Lung (tissue), 12 donors: ENCODE data around the gene TDRD1. TPM values are rescaled to one million over a fixed set of nuclear protein-coding genes. Genes with fewer than 3 reads are reported as not detected.
"Not testable (repeated sequence)": the region's sequence is repeated elsewhere in the genome, so short reads cannot be mapped to it uniquely, and the experiment has no call there.

ENCODE experiments used
- ATAC-seq: fragments of 200-7000 bp; cut with Tn5 transposase; one replicate; pipeline ENCODE4 v1.9.1; 2020; ENCODE audit warnings: moderate number of reproducible peaks; ENCODE audit not compliant: insufficient read depth, low FRiP score
- DNase-seq, 3 donors: peaks; one replicate each; pipeline ENCODE4 v3.0.0-alpha.2; 2013 to 2017
- H3K27ac ChIP-seq, 2 donors: one replicate each; pipeline ENCODE4 v1.5.1; 2013; ENCODE audit warnings: mild to moderate bottlenecking in 2 of 2, moderate library complexity in 2 of 2, control low read depth in 1 of 2, inconsistent platforms in 1 of 2, low read depth in 1 of 2, low read length in 1 of 2
- H3K27me3 ChIP-seq, 3 donors: one replicate each; pipeline ENCODE4 v1.5.1; 2013; ENCODE audit warnings: low read length in 2 of 3; ENCODE audit not compliant: control insufficient read depth in 3 of 3, insufficient read depth in 3 of 3
- H3K36me3 ChIP-seq, 4 donors: one replicate each; pipeline ENCODE4 v1.5.1; 2013; ENCODE audit warnings: low read length in 4 of 4, mild to moderate bottlenecking in 1 of 4, moderate library complexity in 1 of 4; ENCODE audit not compliant: control insufficient read depth in 4 of 4, insufficient read depth in 4 of 4
- H3K4me1 ChIP-seq, 5 donors: one replicate each; pipeline ENCODE4 v1.5.1; 2013; ENCODE audit warnings: low read length in 5 of 5, mild to moderate bottlenecking in 2 of 5, moderate library complexity in 1 of 5; ENCODE audit not compliant: control insufficient read depth in 5 of 5, insufficient read depth in 5 of 5
- H3K4me3 ChIP-seq: one replicate; pipeline ENCODE4 v1.5.1; 2013; ENCODE audit warnings: mild to moderate bottlenecking, control low read depth, moderate library complexity
- H3K9ac ChIP-seq, 2 donors: one replicate each; pipeline ENCODE4 v1.5.1; 2013; ENCODE audit warnings: low read length in 2 of 2, control low read depth in 1 of 2; ENCODE audit not compliant: insufficient read depth in 1 of 2
- H3K9me3 ChIP-seq, 4 donors: one replicate each; pipeline ENCODE4 v1.5.1; 2013; ENCODE audit warnings: low read length in 3 of 4, mild to moderate bottlenecking in 1 of 4, moderate library complexity in 1 of 4; ENCODE audit not compliant: control insufficient read depth in 4 of 4, insufficient read depth in 3 of 4
- WGBS, 2 donors: extraction: QIAGEN DNeasy Blood & Tissue Kit; methylation state at CpG; one replicate each; pipeline ENCODE4 v1.1.7; 2013; 5-methylcytosine and 5-hydroxymethylcytosine counted together
- polyA plus RNA-seq, 2 donors: library from polyadenylated mRNA; stranded (reverse); fragments of 200-250 nt; gene quantifications; one replicate each; pipeline ENCODE4 v1.2.1, GENCODE V29; 2013
- total RNA-seq, 2 donors: library from RNA; depleted of rRNA in 1 of 2; stranded (reverse); fragments of >200 nt in 1 of 2; gene quantifications; one replicate each; pipeline ENCODE4 v1.2.1, GENCODE V29; 2014 to 2021
- TF ChIP-seq, protein P1 (sequence below): IDR thresholded peaks from 2 replicates; pipeline ENCODE4 v1.5.1; 2012; ENCODE audit warnings: mild to moderate bottlenecking; ENCODE audit errors: control extremely low read depth, extremely low read depth
- donor health status: control.
- donor health status: control.
- donor health status: Bipolar disorder and iron deficiency.
- donor health status: healthy.
- donor health status: DM: yes; HTN: yes; CAD: no.

TDRD1 gene
- total and polyA plus RNA-seq, 4 donors: 0.05 to 0.37 (median 0.25) TPM; not detected in 1

DNA sequence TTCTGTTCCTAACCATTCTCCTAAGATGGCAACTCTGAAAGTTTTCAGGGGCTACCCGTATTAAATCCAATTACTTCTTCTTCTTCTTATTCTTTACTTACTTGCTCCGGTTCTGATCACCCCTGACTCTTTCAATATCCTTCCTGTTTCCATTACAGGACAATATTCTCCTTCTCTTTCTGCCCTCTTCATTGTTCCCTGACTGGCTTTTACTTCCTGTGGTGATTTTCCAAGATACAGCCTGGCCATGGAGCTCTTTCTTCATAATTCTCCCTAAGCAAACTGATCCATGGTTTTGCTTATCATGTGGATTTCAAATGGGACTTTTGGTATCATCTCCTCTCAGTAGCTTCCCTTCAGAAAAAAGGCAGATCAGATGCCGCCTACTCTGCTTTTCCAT lies 40.6 kb upstream of the TDRD1 start:
- 65 to 80% methylated on average over 3 of the region's 3 CpGs for WGBS, 2 donors

DNA sequence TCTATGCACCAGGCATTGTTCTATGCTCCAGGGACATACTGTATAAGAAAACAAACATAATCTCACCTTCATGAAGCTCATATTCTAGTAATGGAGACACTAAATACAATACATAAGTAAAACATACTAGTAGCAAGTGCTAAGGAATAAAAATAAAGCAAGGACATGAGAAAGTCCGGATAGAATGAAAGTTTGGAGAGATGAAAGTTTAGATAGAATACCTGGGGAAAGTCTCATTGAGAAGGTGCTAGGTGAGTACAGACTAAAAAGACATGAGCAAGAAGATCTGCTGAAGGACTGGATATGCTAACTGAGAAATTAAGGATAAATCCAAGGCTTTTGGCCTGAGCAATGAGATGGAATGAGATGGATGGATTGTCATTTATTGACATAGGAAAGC lies 39.1 kb upstream of the TDRD1 start:
- DNase-seq (no peak), ATAC-seq (no peak)
- Histone ChIP-seq H3K4me1 (peaks cover 0 to 7% (median 0%) of the 10 kb centered on the region in 5 donors), H3K9me3 (no peaks in the 10 kb centered on the region), H3K4me3 (no peak overlapping the region), H3K27me3 (no peaks in the 10 kb centered on the region), H3K36me3 (peaks cover 6 to 34% (median 14%) of the 10 kb centered on the region in 4 donors), H3K9ac (no peak overlapping the region), H3K27ac (no peak overlapping the region)
- TF ChIP-seq, protein P1, sequence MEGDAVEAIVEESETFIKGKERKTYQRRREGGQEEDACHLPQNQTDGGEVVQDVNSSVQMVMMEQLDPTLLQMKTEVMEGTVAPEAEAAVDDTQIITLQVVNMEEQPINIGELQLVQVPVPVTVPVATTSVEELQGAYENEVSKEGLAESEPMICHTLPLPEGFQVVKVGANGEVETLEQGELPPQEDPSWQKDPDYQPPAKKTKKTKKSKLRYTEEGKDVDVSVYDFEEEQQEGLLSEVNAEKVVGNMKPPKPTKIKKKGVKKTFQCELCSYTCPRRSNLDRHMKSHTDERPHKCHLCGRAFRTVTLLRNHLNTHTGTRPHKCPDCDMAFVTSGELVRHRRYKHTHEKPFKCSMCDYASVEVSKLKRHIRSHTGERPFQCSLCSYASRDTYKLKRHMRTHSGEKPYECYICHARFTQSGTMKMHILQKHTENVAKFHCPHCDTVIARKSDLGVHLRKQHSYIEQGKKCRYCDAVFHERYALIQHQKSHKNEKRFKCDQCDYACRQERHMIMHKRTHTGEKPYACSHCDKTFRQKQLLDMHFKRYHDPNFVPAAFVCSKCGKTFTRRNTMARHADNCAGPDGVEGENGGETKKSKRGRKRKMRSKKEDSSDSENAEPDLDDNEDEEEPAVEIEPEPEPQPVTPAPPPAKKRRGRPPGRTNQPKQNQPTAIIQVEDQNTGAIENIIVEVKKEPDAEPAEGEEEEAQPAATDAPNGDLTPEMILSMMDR: no peak
- 97 to 100% methylated on average over 1 of the region's 1 CpG for WGBS, 2 donors

More for the DNA sequence above, 40.6 kb upstream of the TDRD1 start:
- no peak overlapping the region for H3K4me3 ChIP-seq
- TF ChIP-seq, protein P1: no peak
- no peak for DNase-seq
- H3K4me1 ChIP-seq: peaks cover 0 to 7% (median 0%) of the 10 kb centered on the region in 5 donors
- no peaks in the 10 kb centered on the region for H3K9me3 ChIP-seq
- no peak overlapping the region for H3K27ac ChIP-seq
- peaks cover 6 to 35% (median 16%) of the 10 kb centered on the region in 4 donors for H3K36me3 ChIP-seq
- no peak for ATAC-seq
- no peak overlapping the region for H3K9ac ChIP-seq
- H3K27me3 ChIP-seq: no peaks in the 10 kb centered on the region

DNA sequence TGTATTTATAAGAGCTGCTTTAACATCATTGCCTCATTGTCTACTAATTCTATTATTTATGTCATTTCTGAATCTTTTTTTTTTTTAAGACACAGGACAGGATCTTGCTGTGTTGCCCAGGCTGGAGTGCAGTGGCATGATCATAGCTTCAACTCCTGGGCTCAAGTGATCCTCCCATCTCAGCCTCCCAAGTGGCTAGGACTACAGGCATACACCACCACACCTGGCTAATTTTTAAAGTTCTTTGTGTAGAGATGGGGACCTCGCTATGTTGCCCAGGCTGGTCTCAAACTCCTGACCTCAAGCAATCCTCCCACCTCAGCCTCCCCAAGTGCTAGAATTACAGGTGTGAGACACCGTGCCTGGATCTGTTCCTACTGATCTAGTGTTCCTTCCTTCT lies 38.3 kb upstream of the TDRD1 start:
- not testable (repeated sequence) for H3K27ac ChIP-seq, H3K9ac ChIP-seq, H3K9me3 ChIP-seq, DNase-seq, ATAC-seq, H3K27me3 ChIP-seq, H3K4me1 ChIP-seq, H3K4me3 ChIP-seq
- WGBS, 2 donors: 92 to 94% methylated on average over 2 of the region's 2 CpGs
- peaks cover 6 to 31% (median 10%) of the 10 kb centered on the region in 4 donors for H3K36me3 ChIP-seq

DNA sequence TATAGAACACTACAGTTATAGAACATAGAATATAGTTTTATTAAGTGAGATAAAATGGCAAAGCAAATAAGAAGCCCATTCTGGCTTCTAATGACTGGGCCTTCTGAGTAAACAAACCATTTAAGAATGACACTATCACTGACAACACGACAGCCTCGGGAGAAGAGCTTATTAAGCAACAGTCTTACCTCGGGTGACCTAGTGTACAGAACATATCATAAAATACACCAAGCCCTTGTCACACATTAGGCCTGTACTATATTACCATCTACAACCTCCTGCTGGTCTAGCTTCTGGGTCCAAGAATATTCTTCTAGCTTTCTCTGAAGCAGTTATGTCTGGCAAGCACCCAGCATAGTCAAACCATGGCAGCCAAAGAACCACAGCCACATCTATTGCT lies 37.1 kb upstream of the TDRD1 start:
- H3K27me3 ChIP-seq: no peaks in the 10 kb centered on the region
- H3K4me1 ChIP-seq: peaks cover 0 to 7% (median 0%) of the 10 kb centered on the region in 5 donors
- ATAC-seq (no peak), DNase-seq (no peak)
- 60 to 74% methylated on average over 3 of the region's 3 CpGs for WGBS, 2 donors
- no peak overlapping the region for H3K4me3 ChIP-seq
- no peaks in the 10 kb centered on the region for H3K9me3 ChIP-seq
- peaks cover 6 to 29% (median 8%) of the 10 kb centered on the region in 4 donors for H3K36me3 ChIP-seq
- H3K27ac ChIP-seq: no peak overlapping the region
- TF ChIP-seq, protein P1: no peak
- H3K9ac ChIP-seq: no peak overlapping the region
